Fibroblast of lung (primary cell): ENCODE results near the gene RIPOR3.

Experiments
- EZH2 ChIP-seq: IDR thresholded peaks from 2 replicates; pipeline ENCODE4 v1.5.1; 2012; ENCODE audit warnings: low read length, control low read depth, mild to moderate bottlenecking; ENCODE audit errors: missing control alignments
- TF ChIP-seq, protein P1 (sequence below), 2 donors: IDR thresholded peaks in 1 of 2; conservative IDR thresholded peaks in 1 of 2; 1 replicate in 1 of 2; 2 replicates in 1 of 2; pipeline ENCODE4 v1.5.1; 2011 to 2012; ENCODE audit warnings: low read length in 2 of 2, control low read depth in 1 of 2, inconsistent platforms in 1 of 2, low read depth in 1 of 2, mild to moderate bottlenecking in 1 of 2

DNA sequence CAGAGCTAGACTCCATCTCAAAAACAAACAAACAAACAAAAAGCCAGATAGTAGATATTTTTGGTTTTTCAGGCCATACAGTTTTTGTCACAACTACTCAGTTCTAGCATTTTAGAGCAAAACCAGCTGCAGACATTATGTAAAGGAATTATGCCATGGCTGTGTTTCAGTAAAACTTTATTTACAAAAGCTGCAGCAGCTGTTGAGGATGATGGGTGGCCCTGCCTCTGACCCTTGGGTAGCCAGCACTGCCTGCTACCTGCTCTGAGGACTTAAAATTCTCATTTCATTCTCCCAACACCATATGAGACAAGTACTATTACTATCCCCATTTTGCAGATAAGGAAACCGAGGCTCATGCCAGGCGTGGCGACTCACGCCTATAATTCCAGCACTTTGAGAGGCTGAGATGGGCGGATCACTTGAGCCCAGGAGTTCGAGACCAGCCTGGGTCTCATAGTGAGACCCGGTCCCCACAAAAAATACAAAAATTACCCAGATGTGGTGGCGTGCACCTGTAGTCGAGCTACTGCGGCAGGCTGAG lies 56.3 kb downstream of the RIPOR3 start:
- no peak for TF ChIP-seq EZH2
- TF ChIP-seq, protein P1, sequence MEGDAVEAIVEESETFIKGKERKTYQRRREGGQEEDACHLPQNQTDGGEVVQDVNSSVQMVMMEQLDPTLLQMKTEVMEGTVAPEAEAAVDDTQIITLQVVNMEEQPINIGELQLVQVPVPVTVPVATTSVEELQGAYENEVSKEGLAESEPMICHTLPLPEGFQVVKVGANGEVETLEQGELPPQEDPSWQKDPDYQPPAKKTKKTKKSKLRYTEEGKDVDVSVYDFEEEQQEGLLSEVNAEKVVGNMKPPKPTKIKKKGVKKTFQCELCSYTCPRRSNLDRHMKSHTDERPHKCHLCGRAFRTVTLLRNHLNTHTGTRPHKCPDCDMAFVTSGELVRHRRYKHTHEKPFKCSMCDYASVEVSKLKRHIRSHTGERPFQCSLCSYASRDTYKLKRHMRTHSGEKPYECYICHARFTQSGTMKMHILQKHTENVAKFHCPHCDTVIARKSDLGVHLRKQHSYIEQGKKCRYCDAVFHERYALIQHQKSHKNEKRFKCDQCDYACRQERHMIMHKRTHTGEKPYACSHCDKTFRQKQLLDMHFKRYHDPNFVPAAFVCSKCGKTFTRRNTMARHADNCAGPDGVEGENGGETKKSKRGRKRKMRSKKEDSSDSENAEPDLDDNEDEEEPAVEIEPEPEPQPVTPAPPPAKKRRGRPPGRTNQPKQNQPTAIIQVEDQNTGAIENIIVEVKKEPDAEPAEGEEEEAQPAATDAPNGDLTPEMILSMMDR (conservative IDR thresholded peaks at IDR 0.05 in 1 of 2, IDR thresholded peaks at IDR 0.05 in 1 of 2; ENCODE audit: low read depth in 1 of 2, low read length in 2 of 2): no peak
